Mesendoderm (in vitro differentiated cells): ENCODE data around the gene HSBP1.

ENCODE experiments used
- DNase-seq: peaks from one replicate; pipeline ENCODE4 v3.0.0; 2013
- H2AK5ac ChIP-seq: 2 replicates; pipeline ENCODE4 v1.6.1; 2013; ENCODE audit warnings: low read length, inconsistent platforms
- H2BK120ac ChIP-seq: 2 replicates; pipeline ENCODE4 v1.6.1; 2013; ENCODE audit warnings: low read depth, mild to moderate bottlenecking, low read length, moderate library complexity, mixed read lengths
- H2BK15ac ChIP-seq: replicated peaks from 2 replicates; pipeline ENCODE4 v1.6.1; 2013; ENCODE audit warnings: low read depth, mild to moderate bottlenecking, moderate library complexity
- H2BK5ac ChIP-seq: 2 replicates; pipeline ENCODE4 v1.6.1; 2013; ENCODE audit warnings: low read length, inconsistent platforms
- H3K18ac ChIP-seq: 2 replicates; pipeline ENCODE4 v1.6.1; 2013; ENCODE audit warnings: mild to moderate bottlenecking, low read length, mixed read lengths
- H3K23ac ChIP-seq: one replicate; pipeline ENCODE4 v1.6.1; 2013; ENCODE audit warnings: low read length
- H3K27ac ChIP-seq: 2 replicates; pipeline ENCODE4 v1.5.1; 2013; ENCODE audit warnings: low read depth, mild to moderate bottlenecking, inconsistent platforms, low read length, moderate library complexity
- H3K27me3 ChIP-seq: 2 replicates; pipeline ENCODE4 v1.6.1; 2013; ENCODE audit warnings: low read length, control low read depth, mild to moderate bottlenecking, inconsistent platforms; ENCODE audit not compliant: insufficient read depth, poor library complexity
- H3K36me3 ChIP-seq: 2 replicates; pipeline ENCODE4 v1.6.1; 2013; ENCODE audit warnings: low read length, inconsistent platforms; ENCODE audit not compliant: control insufficient read depth, insufficient read depth
- H3K4ac ChIP-seq: one replicate; pipeline ENCODE4 v1.6.1; 2013; ENCODE audit warnings: low read depth, mild to moderate bottlenecking, low read length, moderate library complexity
- H3K4me1 ChIP-seq: 2 replicates; pipeline ENCODE4 v1.6.1; 2013; ENCODE audit warnings: low read depth, low read length, inconsistent platforms; ENCODE audit not compliant: control insufficient read depth
- H3K4me2 ChIP-seq: 2 replicates; pipeline ENCODE4 v1.6.1; 2013; ENCODE audit warnings: low read length
- H3K4me3 ChIP-seq: 2 replicates; pipeline ENCODE4 v1.5.1; 2013; ENCODE audit warnings: mild to moderate bottlenecking, low read length
- H3K56ac ChIP-seq: one replicate; pipeline ENCODE4 v1.6.1; 2013; ENCODE audit warnings: low read length
- H3K79me1 ChIP-seq: 2 replicates; pipeline ENCODE4 v1.6.1; 2013; ENCODE audit warnings: low read length, inconsistent platforms
- H3K79me2 ChIP-seq: 2 replicates; pipeline ENCODE4 v1.6.1; 2013; ENCODE audit warnings: mild to moderate bottlenecking, low read length; ENCODE audit not compliant: control insufficient read depth, insufficient read depth
- H3K9ac ChIP-seq: 2 replicates; pipeline ENCODE4 v1.6.1; 2013; ENCODE audit warnings: low read length, inconsistent platforms
- H4K5ac ChIP-seq: one replicate; pipeline ENCODE4 v1.6.1; 2013; ENCODE audit warnings: low read length
- H4K8ac ChIP-seq: one replicate; pipeline ENCODE4 v1.6.1; 2013; ENCODE audit warnings: low read depth, mild to moderate bottlenecking, control low read depth, low read length, moderate library complexity
- WGBS: extraction: QIAGEN DNeasy Blood & Tissue Kit; methylation state at CpG from one replicate; pipeline ENCODE4 v1.1.7; 2013; ENCODE audit warnings: low lambda C conversion rate, missing lambda C conversion rate; ENCODE audit not compliant: insufficient coverage; ENCODE audit errors: extremely low coverage; 5-methylcytosine and 5-hydroxymethylcytosine counted together

The HSBP1 gene

DNA sequence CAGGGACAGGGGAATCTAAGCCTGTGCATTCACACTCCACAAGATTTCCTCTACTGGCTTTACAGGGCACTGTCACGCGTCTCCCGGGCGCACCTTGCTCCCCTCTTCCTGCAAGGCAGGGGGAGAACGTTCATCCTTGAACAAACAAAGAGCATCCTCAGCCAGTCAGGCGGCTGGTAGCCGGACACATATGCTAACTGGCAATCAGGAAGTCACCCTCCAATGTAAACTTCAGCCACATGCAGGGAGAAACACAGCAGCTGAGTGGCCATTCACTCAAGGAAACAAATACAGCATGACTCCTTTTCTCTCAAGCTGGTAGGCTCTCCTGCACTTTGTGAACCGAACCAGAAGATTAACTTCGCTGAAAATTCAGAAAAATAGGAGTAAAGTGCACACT, 10.8 kb upstream of the HSBP1 start:
- WGBS, result no CpG with 5 or more reads among the region's 9 CpGs

DNA sequence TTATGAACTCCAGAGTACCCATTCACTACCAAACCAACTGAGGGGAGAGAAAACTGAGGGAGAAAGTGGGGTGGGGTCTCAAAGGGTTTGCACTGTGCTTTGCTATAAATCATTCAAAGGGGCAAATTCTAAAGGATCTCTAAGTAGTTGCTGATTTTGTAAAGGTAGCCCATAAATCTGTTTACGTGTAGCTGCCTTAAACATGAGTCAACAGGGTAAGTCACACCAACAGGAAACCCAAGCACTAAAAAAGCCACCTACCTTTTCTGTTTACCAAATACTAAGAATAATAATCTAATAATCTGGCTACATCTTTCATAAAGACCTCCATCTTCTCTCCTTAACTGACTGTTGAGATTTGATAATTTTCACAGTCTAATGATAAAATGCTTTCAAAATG, 8.4 kb upstream of the HSBP1 start:
- DNase-seq, result no peak
- Histone ChIP-seq H2BK120ac (no peak overlapping the region), H4K5ac (no peak overlapping the region), H3K79me1 (no peaks in the 10 kb centered on the region), H3K27ac (no peak overlapping the region), H3K23ac (no peak overlapping the region), H2BK5ac (no peak overlapping the region), H3K36me3 (no peaks in the 10 kb centered on the region), H4K8ac (no peak overlapping the region), H3K56ac (no peak overlapping the region), H3K4me3 (no peak overlapping the region), H3K4me2 (no peak overlapping the region), H3K27me3 (no peaks in the 10 kb centered on the region), H2BK15ac (no peak overlapping the region), H2AK5ac (no peak overlapping the region), H3K79me2 (no peaks in the 10 kb centered on the region), H3K9ac (no peak overlapping the region), H3K4me1 (no peaks in the 10 kb centered on the region), H3K4ac (no peak overlapping the region), H3K18ac (no peak overlapping the region)
- WGBS, result no CpG with 5 or more reads among the region's 1 CpG

More for the DNA sequence above, 10.8 kb upstream of the HSBP1 start:
- Histone ChIP-seq H2BK15ac (no peak overlapping the region), H2BK120ac (no peak overlapping the region), H3K18ac (no peak overlapping the region), H3K4ac (no peak overlapping the region), H3K4me1 (no peaks in the 10 kb centered on the region), H3K79me2 (no peaks in the 10 kb centered on the region), H3K56ac (no peak overlapping the region), H3K27me3 (no peaks in the 10 kb centered on the region), H3K79me1 (no peaks in the 10 kb centered on the region), H3K36me3 (no peaks in the 10 kb centered on the region), H3K27ac (no peak overlapping the region), H3K4me2 (no peak overlapping the region), H2BK5ac (no peak overlapping the region), H2AK5ac (no peak overlapping the region), H3K23ac (no peak overlapping the region), H3K9ac (no peak overlapping the region), H4K8ac (no peak overlapping the region), H4K5ac (no peak overlapping the region), H3K4me3 (no peak overlapping the region)
- DNase-seq, result no peak

- DNase-seq, result peak; percentile 84
Measured at GRCh38 chr16:83802135-83802534, 5.6 kb upstream of the HSBP1 start.

GRCh38 chr16:83802554-83803205, 5.1 kb upstream of the HSBP1 start:
- H2BK15ac ChIP-seq, result no peak overlapping the region
- no peak overlapping the region for H2BK5ac ChIP-seq
- no peak overlapping the region for H3K27ac ChIP-seq
- no peak overlapping the region for H3K56ac ChIP-seq
- no peaks in the 10 kb centered on the region for H3K36me3 ChIP-seq
- WGBS, result no CpG with 5 or more reads among the region's 11 CpGs
- H2AK5ac ChIP-seq, result no peak overlapping the region
- no peak overlapping the region for H3K23ac ChIP-seq
- no peak overlapping the region for H3K4me3 ChIP-seq
- no peak overlapping the region for H4K8ac ChIP-seq
- no peak overlapping the region for H4K5ac ChIP-seq
- no peak overlapping the region for H2BK120ac ChIP-seq
- no peak overlapping the region for H3K9ac ChIP-seq
- H3K4me2 ChIP-seq, result no peak overlapping the region
- no peaks in the 10 kb centered on the region for H3K79me1 ChIP-seq
- no peaks in the 10 kb centered on the region for H3K79me2 ChIP-seq
- H3K4me1 ChIP-seq, result peaks cover 8% of the 10 kb centered on the region
- no peaks in the 10 kb centered on the region for H3K27me3 ChIP-seq
- no peak overlapping the region for H3K4ac ChIP-seq
- DNase-seq, result no peak
- H3K18ac ChIP-seq, result no peak overlapping the region

More at GRCh38 chr16:83802135-83802534, 5.6 kb upstream of the HSBP1 start:
- Histone ChIP-seq H3K18ac (no peak overlapping the region), H2BK120ac (no peak overlapping the region), H4K8ac (no peak overlapping the region), H2AK5ac (no peak overlapping the region), H3K36me3 (no peaks in the 10 kb centered on the region), H3K27ac (no peak overlapping the region), H2BK15ac (no peak overlapping the region), H3K56ac (no peak overlapping the region), H3K4me3 (no peak overlapping the region), H4K5ac (no peak overlapping the region), H3K4ac (no peak overlapping the region), H3K9ac (no peak overlapping the region), H3K27me3 (no peaks in the 10 kb centered on the region), H3K23ac (no peak overlapping the region), H2BK5ac (no peak overlapping the region), H3K4me1 (peaks cover 7% of the 10 kb centered on the region), H3K79me1 (no peaks in the 10 kb centered on the region), H3K4me2 (no peak overlapping the region), H3K79me2 (no peaks in the 10 kb centered on the region)
- no CpG with 5 or more reads among the region's 6 CpGs for WGBS

- H3K79me2 ChIP-seq, result peaks cover 7% of the 10 kb centered on the region
- H3K4ac ChIP-seq, result no peak overlapping the region
- H2BK120ac ChIP-seq, result no peak overlapping the region
- H3K18ac ChIP-seq, result no peak overlapping the region
- peaks cover 5% of the 10 kb centered on the region for H3K79me1 ChIP-seq
- H4K8ac ChIP-seq, result no peak overlapping the region
- no peak overlapping the region for H3K9ac ChIP-seq
- H3K36me3 ChIP-seq, result no peaks in the 10 kb centered on the region
- peaks cover 9% of the 10 kb centered on the region for H3K4me1 ChIP-seq
- H4K5ac ChIP-seq, result no peak overlapping the region
- no peak overlapping the region for H3K27ac ChIP-seq
- no peaks in the 10 kb centered on the region for H3K27me3 ChIP-seq
- H3K4me2 ChIP-seq, result no peak overlapping the region
- no peak overlapping the region for H2BK15ac ChIP-seq
- H3K23ac ChIP-seq, result no peak overlapping the region
- no peak overlapping the region for H2AK5ac ChIP-seq
- no peak overlapping the region for H3K56ac ChIP-seq
- no peak for DNase-seq
- WGBS, result no CpG with 5 or more reads among the region's 3 CpGs
- H2BK5ac ChIP-seq, result no peak overlapping the region
- H3K4me3 ChIP-seq, result no peak overlapping the region
Measured at GRCh38 chr16:83803811-83804210, 4.0 kb upstream of the HSBP1 start.

DNA sequence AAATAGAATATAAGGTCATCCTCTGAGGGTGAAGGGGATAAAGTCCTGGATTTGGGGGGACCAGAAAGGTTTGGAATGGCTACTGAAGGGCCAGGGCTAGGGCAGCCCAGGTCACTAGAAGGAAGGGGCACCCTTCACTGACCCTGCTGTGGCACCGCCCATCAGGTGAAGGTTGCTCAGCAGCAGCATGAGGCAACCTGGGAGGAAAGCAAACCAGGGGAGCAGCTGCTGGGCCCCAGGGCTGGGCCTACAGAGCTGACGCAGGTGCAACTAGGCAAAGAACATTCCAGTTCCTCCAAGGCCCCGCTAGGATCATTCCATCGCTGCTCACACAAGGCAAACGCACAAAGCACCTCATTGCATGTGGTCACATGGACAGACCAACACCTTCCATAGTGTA, 3.4 kb upstream of the HSBP1 start:
- no peak overlapping the region for H3K27ac ChIP-seq

More for the DNA sequence above, 3.4 kb upstream of the HSBP1 start:
- Histone ChIP-seq H2BK5ac (no peak overlapping the region), H2BK15ac (no peak overlapping the region), H3K4me2 (no peak overlapping the region), H2AK5ac (no peak overlapping the region), H3K79me2 (peaks cover 11% of the 10 kb centered on the region), H3K4me3 (no peak overlapping the region), H3K18ac (no peak overlapping the region), H3K4ac (no peak overlapping the region), H3K23ac (no peak overlapping the region), H3K9ac (no peak overlapping the region), H3K79me1 (peaks cover 8% of the 10 kb centered on the region), H3K56ac (no peak overlapping the region), H3K4me1 (peaks cover 12% of the 10 kb centered on the region), H2BK120ac (no peak overlapping the region), H3K27me3 (no peaks in the 10 kb centered on the region), H3K36me3 (no peaks in the 10 kb centered on the region), H4K5ac (no peak overlapping the region), H4K8ac (no peak overlapping the region)
- no CpG with 5 or more reads among the region's 5 CpGs for WGBS
- no peak for DNase-seq
